Neural cell (in vitro differentiated cells): ENCODE data around the gene PUM1. TPM values are rescaled to one million over a fixed set of nuclear protein-coding genes. Genes with fewer than 3 reads are reported as not detected.

ENCODE experiments used
- H2AFZ ChIP-seq: fragments of 200-600, 300-800 bp; sonication (generic), shearing (Covaris generic); 2 replicates; pipeline ENCODE4 v1.6.0; 2014; ENCODE audit warnings: low read depth, mild to moderate bottlenecking, antibody characterized with exemption, low read length, moderate library complexity
- H3F3A ChIP-seq: fragments of 200-600 bp; shearing (Covaris generic); 2 replicates; pipeline ENCODE4 v1.6.1; 2016; ENCODE audit warnings: mild to moderate bottlenecking, moderate library complexity, mixed read lengths, antibody characterized with exemption, low read length; ENCODE audit not compliant: insufficient read depth, poor library complexity, severe bottlenecking
- H3K27ac ChIP-seq: fragments of 200-600, 300-800 bp; sonication (generic), shearing (Covaris generic); 2 replicates; pipeline ENCODE4 v1.5.1; 2014; ENCODE audit warnings: mild to moderate bottlenecking, low read length, moderate library complexity
- H3K27me3 ChIP-seq: fragments of 300-800, 200-600 bp; sonication (generic), shearing (Covaris generic); 2 replicates; pipeline ENCODE4 v1.6.0; 2014; ENCODE audit warnings: mild to moderate bottlenecking, low read depth, low read length, moderate library complexity; ENCODE audit not compliant: insufficient read depth
- H3K36me3 ChIP-seq: fragments of 300-800, 200-600 bp; sonication (generic), shearing (Covaris generic); 2 replicates; pipeline ENCODE4 v1.5.1; 2014; ENCODE audit warnings: mild to moderate bottlenecking, antibody characterized with exemption, low read length, moderate library complexity; ENCODE audit not compliant: insufficient read depth
- H3K4me2 ChIP-seq: fragments of 300-800, 200-600 bp; sonication (generic), shearing (Covaris generic); 2 replicates; pipeline ENCODE4 v1.6.0; 2014; ENCODE audit warnings: mild to moderate bottlenecking, low read length
- H3K4me3 ChIP-seq: fragments of 300-800, 200-600 bp; sonication (generic), shearing (Covaris generic); 2 replicates; pipeline ENCODE4 v1.5.1; 2014; ENCODE audit warnings: mild to moderate bottlenecking, low read length, moderate library complexity
- H3K79me2 ChIP-seq: fragments of 200-600 bp; shearing (Covaris generic); replicated peaks from 2 replicates; pipeline ENCODE4 v1.6.0; 2014; ENCODE audit warnings: mild to moderate bottlenecking, low read length, moderate library complexity; ENCODE audit not compliant: insufficient read depth
- H3K9ac ChIP-seq: fragments of 300-800, 200-600 bp; sonication (generic), shearing (Covaris generic); 2 replicates; pipeline ENCODE4 v1.6.1; 2016; ENCODE audit warnings: mild to moderate bottlenecking, low read length, mixed read lengths
- H3K9me2 ChIP-seq: fragments of 200-600 bp; shearing (Covaris generic); 2 replicates; pipeline ENCODE4 v1.6.1; 2016; ENCODE audit warnings: mild to moderate bottlenecking, low read length, mixed read lengths; ENCODE audit not compliant: insufficient read depth
- H3K9me3 ChIP-seq: fragments of 200-600, 300-800 bp; sonication (generic), shearing (Covaris generic); 2 replicates; pipeline ENCODE4 v1.6.1; 2016; ENCODE audit warnings: mild to moderate bottlenecking, mixed run types, low read length, moderate library complexity, mixed read lengths
- H4K20me1 ChIP-seq: fragments of 200-600 bp; shearing (Covaris generic); 2 replicates; pipeline ENCODE4 v1.6.1; 2016; ENCODE audit warnings: mild to moderate bottlenecking, mixed run types; ENCODE audit not compliant: insufficient read depth
- CTCF ChIP-seq: fragments of 450-650 bp; IDR thresholded peaks from 2 replicates; pipeline ENCODE4 v1.5.1; 2014; ENCODE audit warnings: antibody characterized with exemption, mild to moderate bottlenecking, moderate library complexity; ENCODE audit not compliant: poor library complexity, severe bottlenecking
- EP300 ChIP-seq: fragments of 450-650 bp; conservative IDR thresholded peaks from 2 replicates; pipeline ENCODE4 v1.6.1; 2014; ENCODE audit warnings: antibody characterized with exemption, mild to moderate bottlenecking, moderate library complexity; ENCODE audit not compliant: poor library complexity, severe bottlenecking
- EZH2 ChIP-seq: fragments of 200-600, 300-800 bp; shearing (Covaris generic), sonication (generic); IDR thresholded peaks from 2 replicates; pipeline ENCODE4 v1.6.1; 2014; ENCODE audit warnings: antibody characterized with exemption, low read length, borderline replicate concordance, mild to moderate bottlenecking; ENCODE audit not compliant: insufficient read depth, poor library complexity, severe bottlenecking
- MXI1 ChIP-seq: fragments of 450-650 bp; conservative IDR thresholded peaks from 2 replicates; pipeline ENCODE4 v1.6.1; 2014; ENCODE audit warnings: antibody characterized with exemption, mild to moderate bottlenecking; ENCODE audit not compliant: poor library complexity, severe bottlenecking
- POLR2AphosphoS5 ChIP-seq: IDR thresholded peaks from 2 replicates; pipeline ENCODE4 v1.6.1; 2012
- RAD21 ChIP-seq: fragments of 450-650 bp; conservative IDR thresholded peaks from 2 replicates; pipeline ENCODE4 v1.6.1; 2014; ENCODE audit warnings: antibody characterized with exemption, mild to moderate bottlenecking, moderate library complexity
- REST ChIP-seq: IDR thresholded peaks from 2 replicates; pipeline ENCODE4 v1.6.1; 2012; ENCODE audit warnings: borderline replicate concordance
- SMC3 ChIP-seq: fragments of 450-650 bp; conservative IDR thresholded peaks from 2 replicates; pipeline ENCODE4 v1.6.1; 2014; ENCODE audit warnings: antibody characterized with exemption, mild to moderate bottlenecking, moderate library complexity; ENCODE audit not compliant: poor library complexity
- TAF1 ChIP-seq: IDR thresholded peaks from 2 replicates; pipeline ENCODE4 v1.6.1; 2012; ENCODE audit warnings: low read depth
- polyA plus RNA-seq: library from polyadenylated mRNA; depleted of rRNA; stranded (reverse); fragments of >200 nt; gene quantifications from 2 replicates; pipeline ENCODE4 v1.2.3, GENCODE V29; 2014

PUM1 gene
- polyA plus RNA-seq, 1 donor from 2014 or later: 60.8 TPM

- Histone ChIP-seq H3K4me3 (no peak overlapping the region), H3K9me2 (no peaks in the 10 kb centered on the region), H3K4me2 (no peak overlapping the region), H3K9ac (peak overlapping the region; percentile 38), H4K20me1 (peaks cover 29% of the 10 kb centered on the region), H3K36me3 (no peaks in the 10 kb centered on the region), H3K27me3 (no peaks in the 10 kb centered on the region), H3K9me3 (no peaks in the 10 kb centered on the region), H3F3A (peaks cover 7% of the 10 kb centered on the region), H2AFZ (no peak overlapping the region), H3K27ac (peak overlapping the region; percentile 59), H3K79me2 (peaks cover 71% of the 10 kb centered on the region)
- TF ChIP-seq EZH2 (no peak), EP300 (no peak), SMC3 (no peak), RAD21 (no peak), CTCF (no peak), POLR2AphosphoS5 (no peak), REST (no peak), MXI1 (no peak), TAF1 (no peak)
Observed at GRCh38 chr1:30900486-30900885, 165.0 kb downstream of the PUM1 start.

- peak overlapping the region; percentile 4 for H3K4me2 ChIP-seq
- H3K9me3 ChIP-seq: no peaks in the 10 kb centered on the region
- H3K4me3 ChIP-seq: peak overlapping the region; percentile 23
- no peak overlapping the region for H2AFZ ChIP-seq
- H3F3A ChIP-seq: peaks cover 7% of the 10 kb centered on the region
- H3K9ac ChIP-seq: peak overlapping the region; percentile 38
- H3K9me2 ChIP-seq: no peaks in the 10 kb centered on the region
- peaks cover 27% of the 10 kb centered on the region for H4K20me1 ChIP-seq
- no peaks in the 10 kb centered on the region for H3K36me3 ChIP-seq
- peaks cover 66% of the 10 kb centered on the region for H3K79me2 ChIP-seq
- peak overlapping the region; percentile 59 for H3K27ac ChIP-seq
- no peak for TF ChIP-seq RAD21
- TF ChIP-seq EP300: no peak
- no peak for TF ChIP-seq POLR2AphosphoS5
- no peak for TF ChIP-seq REST
- TF ChIP-seq SMC3: no peak
- no peak for TF ChIP-seq EZH2
- TF ChIP-seq TAF1: no peak
- TF ChIP-seq CTCF: no peak
- TF ChIP-seq MXI1: no peak
- no peaks in the 10 kb centered on the region for H3K27me3 ChIP-seq
Observed at GRCh38 chr1:30899577-30900389, 165.7 kb downstream of the PUM1 start.
